ENCODE data around the gene APBB2. TPM values are rescaled to one million over a fixed set of nuclear protein-coding genes. Genes with fewer than 3 reads are reported as not detected.
A peak's percentile ranks its signal among the peaks of the same experiment; 100 is the strongest.
"Not testable (repeated sequence)": the region's sequence is repeated elsewhere in the genome, so short reads cannot be mapped to it uniquely, and the experiment has no call there.

APBB2 gene
- total and polyA plus RNA-seq, 4 donors: 4.8 to 31.5 (median 11.2) TPM

GRCh38 chr4:40995850-40996249, 218.5 kb downstream of the APBB2 start:
- Histone ChIP-seq H3K27ac (ENCODE audit: low read depth in 1 of 2, low read length in 2 of 2) (no peak overlapping the region), H3K9ac (ENCODE audit: low read depth in 1 of 2, low read length in 2 of 2) (no peak overlapping the region), H3K4me3 (ENCODE audit: low read depth in 1 of 3, low read length in 3 of 3) (no peak overlapping the region), H3K9me3 (ENCODE audit: control insufficient read depth in 4 of 4, low read length in 3 of 4) (no peaks in the 10 kb centered on the region), H3K36me3 (ENCODE audit: control insufficient read depth in 4 of 4, insufficient read depth in 3 of 4, low read depth in 1 of 4, low read length in 3 of 4) (peaks cover 0 to 1% (median 0%) of the 10 kb centered on the region in 4 donors), H3K27me3 (ENCODE audit: control insufficient read depth in 4 of 4, insufficient read depth in 4 of 4, low read length in 3 of 4) (no peaks in the 10 kb centered on the region), H3K4me1 (ENCODE audit: control insufficient read depth in 4 of 4, insufficient read depth in 4 of 4, low read length in 3 of 4) (peaks cover 0 to 7% (median 0%) of the 10 kb centered on the region in 4 donors)
- 99% methylated on average over 2 of the region's 2 CpGs for WGBS
- no peak for DNase-seq (ENCODE audit: low spot score)
- TF ChIP-seq, protein P1, sequence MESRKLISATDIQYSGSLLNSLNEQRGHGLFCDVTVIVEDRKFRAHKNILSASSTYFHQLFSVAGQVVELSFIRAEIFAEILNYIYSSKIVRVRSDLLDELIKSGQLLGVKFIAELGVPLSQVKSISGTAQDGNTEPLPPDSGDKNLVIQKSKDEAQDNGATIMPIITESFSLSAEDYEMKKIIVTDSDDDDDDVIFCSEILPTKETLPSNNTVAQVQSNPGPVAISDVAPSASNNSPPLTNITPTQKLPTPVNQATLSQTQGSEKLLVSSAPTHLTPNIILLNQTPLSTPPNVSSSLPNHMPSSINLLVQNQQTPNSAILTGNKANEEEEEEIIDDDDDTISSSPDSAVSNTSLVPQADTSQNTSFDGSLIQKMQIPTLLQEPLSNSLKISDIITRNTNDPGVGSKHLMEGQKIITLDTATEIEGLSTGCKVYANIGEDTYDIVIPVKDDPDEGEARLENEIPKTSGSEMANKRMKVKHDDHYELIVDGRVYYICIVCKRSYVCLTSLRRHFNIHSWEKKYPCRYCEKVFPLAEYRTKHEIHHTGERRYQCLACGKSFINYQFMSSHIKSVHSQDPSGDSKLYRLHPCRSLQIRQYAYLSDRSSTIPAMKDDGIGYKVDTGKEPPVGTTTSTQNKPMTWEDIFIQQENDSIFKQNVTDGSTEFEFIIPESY (IDR thresholded peaks at IDR 0.05): no peak
- TF ChIP-seq RXRA (IDR thresholded peaks at IDR 0.05): no peak

GRCh38 chr4:40994321-40994720, 220.0 kb downstream of the APBB2 start:
- H3K27ac ChIP-seq (ENCODE audit: low read depth in 1 of 2, low read length in 2 of 2); H3K27me3 ChIP-seq (ENCODE audit: control insufficient read depth in 4 of 4, insufficient read depth in 4 of 4, low read length in 3 of 4); H3K4me3 ChIP-seq (ENCODE audit: low read depth in 1 of 3, low read length in 3 of 3); H3K9ac ChIP-seq (ENCODE audit: low read depth in 1 of 2, low read length in 2 of 2); H3K4me1 ChIP-seq (ENCODE audit: control insufficient read depth in 4 of 4, insufficient read depth in 4 of 4, low read length in 3 of 4); DNase-seq (ENCODE audit: low spot score); H3K36me3 ChIP-seq (ENCODE audit: control insufficient read depth in 4 of 4, insufficient read depth in 3 of 4, low read depth in 1 of 4, low read length in 3 of 4); H3K9me3 ChIP-seq (ENCODE audit: control insufficient read depth in 4 of 4, low read length in 3 of 4): not testable (repeated sequence)
- 91% methylated on average over 4 of the region's 4 CpGs for WGBS

- not testable (repeated sequence) for H3K4me1 ChIP-seq (ENCODE audit: control insufficient read depth in 4 of 4, insufficient read depth in 4 of 4, low read length in 3 of 4); H3K4me3 ChIP-seq (ENCODE audit: low read depth in 1 of 3, low read length in 3 of 3); H3K27ac ChIP-seq (ENCODE audit: low read depth in 1 of 2, low read length in 2 of 2); H3K36me3 ChIP-seq (ENCODE audit: control insufficient read depth in 4 of 4, insufficient read depth in 3 of 4, low read depth in 1 of 4, low read length in 3 of 4); H3K9me3 ChIP-seq (ENCODE audit: control insufficient read depth in 4 of 4, low read length in 3 of 4); H3K9ac ChIP-seq (ENCODE audit: low read depth in 1 of 2, low read length in 2 of 2); H3K27me3 ChIP-seq (ENCODE audit: control insufficient read depth in 4 of 4, insufficient read depth in 4 of 4, low read length in 3 of 4); DNase-seq (ENCODE audit: low spot score)
- 75% methylated on average over 2 of the region's 2 CpGs for WGBS
Observed at GRCh38 chr4:40993296-40993693, 221.0 kb downstream of the APBB2 start.

DNA sequence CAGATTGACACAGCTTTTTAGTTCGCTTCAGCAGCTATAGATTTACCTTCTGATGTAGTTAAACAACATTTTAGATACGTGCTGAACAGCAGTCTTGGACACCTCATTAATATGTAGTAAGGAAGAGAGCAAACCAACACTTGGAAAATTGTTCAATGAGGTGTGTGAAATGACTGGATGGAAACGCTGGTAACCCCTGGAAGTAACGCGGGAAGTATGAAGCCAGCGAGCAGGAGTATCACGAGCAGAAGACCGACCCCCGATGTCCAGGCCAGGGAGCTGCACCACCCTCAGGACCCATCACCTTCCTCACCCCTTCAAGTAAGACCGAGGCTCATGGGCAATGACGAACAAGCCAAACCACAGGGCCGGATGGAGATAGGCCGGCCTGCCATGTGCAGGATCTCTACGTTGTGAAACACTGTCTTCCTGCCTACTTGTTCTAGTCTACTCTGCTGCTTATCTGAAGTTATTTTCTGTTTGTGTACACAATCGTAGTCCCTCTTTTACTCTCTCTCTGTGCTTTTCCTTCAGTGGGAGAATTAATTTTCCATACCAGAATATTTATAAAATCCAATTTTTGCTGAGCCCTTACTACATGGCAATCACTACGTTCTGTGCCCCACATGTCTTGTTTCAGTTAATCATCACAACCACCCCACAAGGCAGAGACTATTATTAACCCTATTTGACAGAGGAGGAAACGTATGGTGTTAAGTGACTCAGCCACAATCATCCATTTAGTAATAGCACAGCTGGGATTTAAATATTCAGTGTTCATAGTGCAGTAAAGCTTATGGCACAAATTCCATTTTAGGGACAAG, 221.7 kb downstream of the APBB2 start:
- Histone ChIP-seq H3K4me1 (ENCODE audit: control insufficient read depth in 4 of 4, insufficient read depth in 4 of 4, low read length in 3 of 4) (peaks cover 0 to 3% (median 0%) of the 10 kb centered on the region in 4 donors), H3K36me3 (ENCODE audit: control insufficient read depth in 4 of 4, insufficient read depth in 3 of 4, low read depth in 1 of 4, low read length in 3 of 4) (peaks cover 0 to 1% (median 0%) of the 10 kb centered on the region in 4 donors), H3K4me3 (ENCODE audit: low read depth in 1 of 3, low read length in 3 of 3) (no peak overlapping the region), H3K9me3 (ENCODE audit: control insufficient read depth in 4 of 4, low read length in 3 of 4) (no peaks in the 10 kb centered on the region), H3K27ac (ENCODE audit: low read depth in 1 of 2, low read length in 2 of 2) (peak overlapping the region in 1 of 2 donors; percentile 37), H3K9ac (ENCODE audit: low read depth in 1 of 2, low read length in 2 of 2) (no peak overlapping the region), H3K27me3 (ENCODE audit: control insufficient read depth in 4 of 4, insufficient read depth in 4 of 4, low read length in 3 of 4) (no peaks in the 10 kb centered on the region)
- 81% methylated on average over 17 of the region's 17 CpGs for WGBS
- DNase-seq (ENCODE audit: low spot score): no peak
- no peak for TF ChIP-seq HNF4A (conservative IDR thresholded peaks at IDR 0.05)
- TF ChIP-seq RAD21 (IDR thresholded peaks at IDR 0.05): peak in 1 of 2 donors; percentile 4
- TF ChIP-seq FOXA1 (IDR thresholded peaks at IDR 0.05): no peak
- TF ChIP-seq EGR1 (IDR thresholded peaks at IDR 0.05; ENCODE audit: low read depth in 2 of 2): no peak
- no peak for TF ChIP-seq TAF1 (conservative IDR thresholded peaks at IDR 0.05)
- peak; percentile 9 for TF ChIP-seq MAX (IDR thresholded peaks at IDR 0.05)
- TF ChIP-seq HNF4G (IDR thresholded peaks at IDR 0.05): no peak
- TF ChIP-seq FOXA2 (IDR thresholded peaks at IDR 0.05): no peak

Data from liver (tissue), 9 donors.